Measurements from ENCODE around the gene C1R. TPM values are rescaled to one million over a fixed set of nuclear protein-coding genes. Genes with fewer than 3 reads are reported as not detected.

The C1R gene
- total RNA-seq, 4 donors from 2014 or later, result 571 to 1,080 (median 751) TPM

DNA sequence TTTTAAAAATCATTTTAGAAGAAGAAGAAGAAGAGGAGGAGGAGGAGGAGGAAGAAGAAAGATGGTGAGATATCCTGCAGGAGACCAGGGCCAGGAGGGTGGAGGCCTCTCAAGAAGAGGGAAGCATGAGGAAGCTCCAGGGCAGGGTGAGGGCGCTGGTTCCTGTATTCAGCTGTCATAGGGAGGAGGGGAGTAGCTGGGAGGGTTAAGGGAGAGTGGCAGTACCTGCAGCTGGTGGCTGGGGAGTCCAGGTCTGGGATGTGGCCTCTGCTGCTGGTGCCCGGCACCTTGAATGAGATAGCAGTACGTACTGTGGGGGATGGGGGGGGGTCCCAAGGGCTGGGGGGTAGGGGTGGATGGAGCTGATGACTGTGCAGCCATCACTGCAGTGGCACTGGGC lies 26.6 kb upstream of the C1R start:
- DNase-seq (ENCODE audit: low spot score) (no peak), ATAC-seq (ENCODE audit: low FRiP score) (no peak)
- TF ChIP-seq, protein P1, sequence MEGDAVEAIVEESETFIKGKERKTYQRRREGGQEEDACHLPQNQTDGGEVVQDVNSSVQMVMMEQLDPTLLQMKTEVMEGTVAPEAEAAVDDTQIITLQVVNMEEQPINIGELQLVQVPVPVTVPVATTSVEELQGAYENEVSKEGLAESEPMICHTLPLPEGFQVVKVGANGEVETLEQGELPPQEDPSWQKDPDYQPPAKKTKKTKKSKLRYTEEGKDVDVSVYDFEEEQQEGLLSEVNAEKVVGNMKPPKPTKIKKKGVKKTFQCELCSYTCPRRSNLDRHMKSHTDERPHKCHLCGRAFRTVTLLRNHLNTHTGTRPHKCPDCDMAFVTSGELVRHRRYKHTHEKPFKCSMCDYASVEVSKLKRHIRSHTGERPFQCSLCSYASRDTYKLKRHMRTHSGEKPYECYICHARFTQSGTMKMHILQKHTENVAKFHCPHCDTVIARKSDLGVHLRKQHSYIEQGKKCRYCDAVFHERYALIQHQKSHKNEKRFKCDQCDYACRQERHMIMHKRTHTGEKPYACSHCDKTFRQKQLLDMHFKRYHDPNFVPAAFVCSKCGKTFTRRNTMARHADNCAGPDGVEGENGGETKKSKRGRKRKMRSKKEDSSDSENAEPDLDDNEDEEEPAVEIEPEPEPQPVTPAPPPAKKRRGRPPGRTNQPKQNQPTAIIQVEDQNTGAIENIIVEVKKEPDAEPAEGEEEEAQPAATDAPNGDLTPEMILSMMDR (IDR thresholded peaks at IDR 0.05), result no peak

GRCh38 chr12:7117670-7118069 lies 25.4 kb upstream of the C1R start:
- no peak for ATAC-seq (ENCODE audit: low FRiP score)
- DNase-seq (ENCODE audit: low spot score), result no peak
- TF ChIP-seq, protein P1 (IDR thresholded peaks at IDR 0.05), result no peak

DNA sequence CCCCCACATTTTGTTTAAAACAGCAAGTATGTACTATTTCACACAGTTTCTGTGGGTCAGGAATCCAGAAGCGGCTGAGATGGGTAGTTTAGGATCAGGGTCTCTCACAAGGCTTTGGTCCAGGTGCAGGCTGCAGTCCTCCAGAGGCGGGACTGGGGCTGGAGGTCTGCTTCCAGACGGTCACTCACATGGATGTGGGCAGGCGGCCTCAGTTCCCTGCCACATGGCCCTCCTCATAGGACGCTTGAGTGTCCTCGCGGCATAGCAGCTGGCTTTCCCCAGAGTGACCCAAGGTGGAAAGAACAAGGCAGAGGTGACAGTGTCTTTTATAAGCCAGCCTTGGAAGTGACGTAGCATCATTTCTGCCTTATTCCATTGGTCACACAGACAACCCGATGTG lies 24.7 kb upstream of the C1R start:
- ATAC-seq (ENCODE audit: low FRiP score) (no peak), DNase-seq (ENCODE audit: low spot score) (no peak)
- TF ChIP-seq, protein P1 (IDR thresholded peaks at IDR 0.05), result no peak

DNA sequence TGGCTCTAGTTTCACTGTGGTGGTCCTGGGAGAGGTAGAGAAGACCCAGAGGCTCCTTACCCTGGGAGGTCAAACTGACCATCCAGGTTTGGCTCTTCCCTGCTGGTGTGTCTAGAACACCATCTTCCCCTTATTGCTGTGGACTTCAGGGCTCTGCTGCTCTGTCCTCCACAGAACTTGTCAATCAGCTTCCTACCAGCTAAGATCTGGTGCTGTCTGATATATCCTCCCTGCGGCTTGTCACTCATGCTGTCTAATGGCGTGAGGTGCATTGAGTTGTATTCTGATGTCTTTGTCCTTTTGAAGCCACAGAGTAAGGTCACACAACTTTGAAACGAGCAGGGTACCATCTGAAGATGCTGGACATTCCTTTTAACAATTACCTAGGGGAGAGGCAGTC lies 24.0 kb upstream of the C1R start:
- DNase-seq (ENCODE audit: low spot score) (no peak), ATAC-seq (ENCODE audit: low FRiP score) (no peak)
- TF ChIP-seq, protein P1 (IDR thresholded peaks at IDR 0.05), result no peak

GRCh38 chr12:7114851-7115250 lies 22.6 kb upstream of the C1R start:
- DNase-seq (ENCODE audit: low spot score) (no peak), ATAC-seq (ENCODE audit: low FRiP score) (no peak)
- TF ChIP-seq, protein P1 (IDR thresholded peaks at IDR 0.05), result no peak

DNA sequence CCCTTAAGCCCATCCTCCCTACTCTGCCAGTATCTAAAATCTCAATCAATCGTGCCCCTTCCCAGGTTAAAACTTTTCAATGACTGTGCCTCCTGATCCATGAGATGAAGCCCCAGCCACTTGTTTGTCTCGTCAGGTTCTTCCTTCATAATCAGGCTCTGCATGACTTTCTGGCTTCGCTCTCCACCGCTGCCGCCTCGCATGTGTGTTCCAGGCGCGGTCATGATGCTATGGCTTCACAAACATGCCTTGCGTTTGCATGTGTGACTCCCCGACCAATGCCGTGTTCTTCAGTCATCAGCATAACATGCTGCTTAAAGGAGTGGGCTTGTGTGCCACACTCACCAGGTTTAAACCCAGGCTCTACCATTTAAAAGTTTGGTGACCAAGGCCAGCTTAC lies 21.8 kb upstream of the C1R start:
- DNase-seq (ENCODE audit: low spot score) (no peak), ATAC-seq (ENCODE audit: low FRiP score) (no peak)
- TF ChIP-seq, protein P1 (IDR thresholded peaks at IDR 0.05), result no peak

DNA sequence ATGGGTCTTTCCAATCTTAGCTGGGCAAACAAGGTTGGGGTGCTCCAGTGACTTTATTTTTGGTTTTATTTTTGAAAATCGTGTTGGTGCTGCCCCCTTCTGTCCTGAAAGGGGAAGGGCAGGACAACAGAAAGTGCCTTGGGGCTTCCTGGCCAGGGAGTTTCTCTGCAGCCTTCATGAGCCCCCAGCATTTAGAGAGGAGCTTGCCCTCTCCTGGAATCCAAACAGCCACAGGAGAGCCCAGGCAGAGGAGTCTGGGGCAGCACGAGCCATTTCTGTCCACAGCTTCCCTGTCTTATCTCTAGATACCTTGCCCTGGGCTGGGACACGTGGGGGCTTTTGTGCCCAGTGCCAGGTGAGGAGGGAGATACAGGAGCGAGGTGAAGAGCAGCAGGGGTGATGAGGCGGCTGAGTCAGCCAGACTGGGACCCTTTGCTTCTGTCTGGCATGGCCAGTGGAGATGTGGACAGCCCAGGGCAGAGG lies 21.2 kb upstream of the C1R start:
- ATAC-seq (ENCODE audit: low FRiP score) (peak; percentile 33), DNase-seq (ENCODE audit: low spot score) (no peak)
- TF ChIP-seq, protein P1 (IDR thresholded peaks at IDR 0.05), result peak in 1 of 3 donors; percentile 42
